ENCODE data around the gene ATP10A.
"Not testable (repeated sequence)": the region's sequence is repeated elsewhere in the genome, so short reads cannot be mapped to it uniquely, and the experiment has no call there.

ATP10A gene

DNA sequence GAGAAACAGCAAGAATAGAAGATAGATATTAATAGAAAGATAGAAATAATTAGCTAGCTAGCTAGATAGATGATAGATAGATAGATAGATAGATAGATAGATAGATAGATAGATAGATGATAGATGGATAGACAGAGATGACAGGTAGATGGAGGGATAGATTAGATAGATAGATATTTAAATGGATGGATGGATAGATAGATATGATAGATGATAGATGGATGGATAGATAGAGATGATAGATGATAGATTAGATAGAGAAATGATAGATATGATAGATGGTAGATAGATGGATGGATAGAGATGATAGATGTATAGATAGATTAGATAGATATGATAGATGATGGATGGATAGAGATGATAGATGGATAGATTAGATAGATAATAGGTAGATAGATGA is 8.3 kb upstream of the ATP10A start:
- Mint-ChIP-seq H3K9me3 (no peaks in the 10 kb centered on the region), H3K4me1 (peaks cover 4% of the 10 kb centered on the region), H3K27ac (no peak overlapping the region), H3K36me3 (ENCODE audit: low read depth) (no peaks in the 10 kb centered on the region), H3K4me3 (no peak overlapping the region), H3K27me3 (no peaks in the 10 kb centered on the region)
- DNase-seq = no peak
- ATAC-seq = no peak

DNA sequence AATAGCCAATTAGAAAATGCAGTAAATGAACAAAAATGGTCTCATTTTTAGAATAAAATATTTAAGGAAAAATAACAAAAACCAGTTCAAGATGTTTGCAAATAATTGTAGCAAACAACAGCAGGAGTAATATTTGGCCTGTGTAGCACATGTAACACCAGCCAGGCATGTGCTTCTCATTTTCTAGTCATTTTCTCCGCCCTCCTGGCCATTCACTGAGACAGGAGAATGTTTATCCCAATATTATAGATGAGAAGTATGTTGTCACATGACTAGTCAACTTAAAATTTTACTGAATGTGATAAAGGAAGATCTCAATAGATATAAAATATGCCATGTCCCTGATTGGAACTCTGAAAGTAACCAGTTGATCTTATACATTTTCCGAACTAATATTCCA is 7.8 kb upstream of the ATP10A start:
- H3K27ac Mint-ChIP-seq = no peak overlapping the region
- H3K27me3 Mint-ChIP-seq = no peaks in the 10 kb centered on the region
- H3K36me3 Mint-ChIP-seq (ENCODE audit: low read depth) = no peaks in the 10 kb centered on the region
- DNase-seq = no peak
- peaks cover 4% of the 10 kb centered on the region for H3K4me1 Mint-ChIP-seq
- no peak for ATAC-seq
- no peaks in the 10 kb centered on the region for H3K9me3 Mint-ChIP-seq
- no peak overlapping the region for H3K4me3 Mint-ChIP-seq

GRCh38 chr15:25869701-25870100 is 6.6 kb upstream of the ATP10A start:
- H3K36me3 Mint-ChIP-seq (ENCODE audit: low read depth) = no peaks in the 10 kb centered on the region
- H3K9me3 Mint-ChIP-seq = no peaks in the 10 kb centered on the region
- DNase-seq (no peak), ATAC-seq (no peak)
- H3K4me1 Mint-ChIP-seq = peaks cover 4% of the 10 kb centered on the region
- peaks cover 3% of the 10 kb centered on the region for H3K27me3 Mint-ChIP-seq
- H3K4me3 Mint-ChIP-seq = no peak overlapping the region
- H3K27ac Mint-ChIP-seq = no peak overlapping the region

DNA sequence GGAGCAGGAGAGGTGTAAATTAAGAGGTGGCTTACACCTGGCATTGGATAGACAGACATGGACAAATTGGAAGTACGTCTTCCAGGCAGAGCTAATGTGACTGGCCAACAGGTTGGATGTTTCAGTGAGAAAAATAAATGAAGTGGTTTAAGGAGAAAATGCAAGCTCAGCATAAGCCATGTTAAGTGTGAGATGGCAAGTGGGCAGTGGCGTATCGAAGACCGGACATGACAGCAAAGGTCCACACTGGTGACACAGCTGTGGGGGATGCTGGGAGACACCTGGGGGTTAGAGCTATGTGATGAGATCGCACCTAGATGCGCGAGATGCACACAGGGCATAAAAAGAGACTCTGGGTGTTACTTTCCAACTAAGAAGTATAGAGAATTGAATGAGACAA is 3.7 kb upstream of the ATP10A start:
- Mint-ChIP-seq H3K27ac (no peak overlapping the region), H3K9me3 (no peaks in the 10 kb centered on the region), H3K4me3 (no peak overlapping the region), H3K36me3 (ENCODE audit: low read depth) (no peaks in the 10 kb centered on the region), H3K27me3 (peaks cover 3% of the 10 kb centered on the region), H3K4me1 (peaks cover 14% of the 10 kb centered on the region)
- DNase-seq (no peak), ATAC-seq (no peak)

DNA sequence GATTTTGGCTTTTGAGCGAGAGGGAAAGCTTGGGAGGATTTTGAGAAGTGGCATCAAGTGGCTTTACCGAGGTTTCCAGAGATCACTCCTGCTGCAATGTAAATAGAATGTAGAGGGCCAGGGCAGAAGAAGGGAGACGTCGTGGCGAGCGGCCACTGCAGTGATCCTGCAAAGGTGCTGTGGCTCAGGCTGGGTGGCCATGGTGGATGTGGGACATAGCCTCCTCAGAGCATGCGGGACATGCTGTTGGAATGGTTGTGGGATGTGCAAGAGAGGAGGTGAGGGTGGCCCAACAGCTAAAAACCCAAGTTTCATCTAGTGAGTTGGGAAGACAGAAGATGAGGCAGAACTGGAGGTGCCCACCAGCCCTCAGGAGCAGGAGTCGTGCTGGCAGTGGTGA is 3.1 kb upstream of the ATP10A start:
- no peak overlapping the region for H3K4me3 Mint-ChIP-seq
- no peak overlapping the region for H3K27ac Mint-ChIP-seq
- peaks cover 3% of the 10 kb centered on the region for H3K27me3 Mint-ChIP-seq
- H3K9me3 Mint-ChIP-seq = no peaks in the 10 kb centered on the region
- no peak for ATAC-seq
- peaks cover 6% of the 10 kb centered on the region for H3K36me3 Mint-ChIP-seq (ENCODE audit: low read depth)
- H3K4me1 Mint-ChIP-seq = peaks cover 14% of the 10 kb centered on the region
- no peak for DNase-seq

GRCh38 chr15:25864966-25865365 is 1.8 kb upstream of the ATP10A start:
- DNase-seq = no peak
- peak overlapping the region; percentile 29 for H3K4me3 Mint-ChIP-seq
- no peak overlapping the region for H3K27ac Mint-ChIP-seq
- peaks cover 3% of the 10 kb centered on the region for H3K27me3 Mint-ChIP-seq
- H3K9me3 Mint-ChIP-seq = no peaks in the 10 kb centered on the region
- no peak for ATAC-seq
- H3K4me1 Mint-ChIP-seq = peaks cover 26% of the 10 kb centered on the region
- peaks cover 16% of the 10 kb centered on the region for H3K36me3 Mint-ChIP-seq (ENCODE audit: low read depth)

- H3K4me1 Mint-ChIP-seq = peaks cover 30% of the 10 kb centered on the region
- no peaks in the 10 kb centered on the region for H3K9me3 Mint-ChIP-seq
- H3K27ac Mint-ChIP-seq = peak overlapping the region; percentile 77
- no peak for ATAC-seq
- H3K27me3 Mint-ChIP-seq = peaks cover 3% of the 10 kb centered on the region
- H3K4me3 Mint-ChIP-seq = peak overlapping the region; percentile 76
- no peak for DNase-seq
- peaks cover 20% of the 10 kb centered on the region for H3K36me3 Mint-ChIP-seq (ENCODE audit: low read depth)
These were observed 947 bp upstream of the ATP10A start for GRCh38 chr15:25863968-25864580.

DNA sequence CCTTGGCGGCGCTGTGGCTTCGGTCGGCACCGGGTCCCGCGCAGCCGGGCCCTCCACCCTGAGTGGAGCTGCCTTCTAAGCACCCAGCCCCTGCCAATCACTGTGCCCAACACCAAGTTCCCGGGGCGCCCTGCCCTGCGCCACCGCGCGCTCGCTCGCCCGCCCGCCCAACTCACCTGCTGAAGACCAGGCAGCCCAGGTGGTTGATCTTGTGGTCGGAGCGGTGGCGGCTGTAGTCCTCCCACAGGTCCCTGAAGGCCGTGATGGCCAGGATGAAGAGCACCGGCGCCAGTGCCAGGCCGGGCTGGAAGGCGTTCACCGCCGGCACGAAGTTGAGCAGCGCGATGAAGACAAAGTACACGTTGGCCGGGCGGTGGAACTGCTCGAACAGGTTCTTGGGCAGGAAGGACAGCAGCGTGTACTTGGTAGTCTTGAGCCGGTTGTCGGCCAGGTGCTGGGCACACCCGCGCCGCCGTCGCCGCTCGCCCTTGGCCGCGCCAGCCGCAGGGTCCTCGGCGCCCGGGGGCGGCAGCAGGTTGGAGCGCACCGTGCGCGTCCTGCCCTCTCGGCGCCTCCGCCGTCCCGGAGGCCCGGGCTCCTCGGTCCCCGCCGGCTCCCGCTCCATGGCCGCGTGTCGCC is 536 bp downstream of the ATP10A start:
- H3K4me1 Mint-ChIP-seq = peaks cover 45% of the 10 kb centered on the region
- DNase-seq (peak; percentile 56), ATAC-seq (peak; percentile 45)
- peaks cover 29% of the 10 kb centered on the region for H3K36me3 Mint-ChIP-seq (ENCODE audit: low read depth)
- peak overlapping the region; percentile 89 for H3K4me3 Mint-ChIP-seq
- no peaks in the 10 kb centered on the region for H3K9me3 Mint-ChIP-seq
- H3K27ac Mint-ChIP-seq = peak overlapping the region; percentile 84
- peaks cover 3% of the 10 kb centered on the region for H3K27me3 Mint-ChIP-seq

GRCh38 chr15:25862071-25862471 is 1.1 kb downstream of the ATP10A start:
- H3K36me3 Mint-ChIP-seq (ENCODE audit: low read depth) = peaks cover 32% of the 10 kb centered on the region
- peak; percentile 15 for ATAC-seq
- DNase-seq = no peak
- H3K4me3 Mint-ChIP-seq = peak overlapping the region; percentile 89
- peaks cover 49% of the 10 kb centered on the region for H3K4me1 Mint-ChIP-seq
- no peaks in the 10 kb centered on the region for H3K9me3 Mint-ChIP-seq
- H3K27me3 Mint-ChIP-seq = peaks cover 3% of the 10 kb centered on the region
- peak overlapping the region; percentile 84 for H3K27ac Mint-ChIP-seq

- Mint-ChIP-seq H3K27ac (peak overlapping the region; percentile 84), H3K27me3 (peaks cover 3% of the 10 kb centered on the region), H3K36me3 (ENCODE audit: low read depth) (peaks cover 41% of the 10 kb centered on the region), H3K4me1 (peaks cover 58% of the 10 kb centered on the region), H3K4me3 (peak overlapping the region; percentile 89), H3K9me3 (peaks cover 4% of the 10 kb centered on the region)
- ATAC-seq (peak; percentile 35), DNase-seq (no peak)
These were observed 2.0 kb downstream of the ATP10A start for GRCh38 chr15:25860885-25861866.

DNA sequence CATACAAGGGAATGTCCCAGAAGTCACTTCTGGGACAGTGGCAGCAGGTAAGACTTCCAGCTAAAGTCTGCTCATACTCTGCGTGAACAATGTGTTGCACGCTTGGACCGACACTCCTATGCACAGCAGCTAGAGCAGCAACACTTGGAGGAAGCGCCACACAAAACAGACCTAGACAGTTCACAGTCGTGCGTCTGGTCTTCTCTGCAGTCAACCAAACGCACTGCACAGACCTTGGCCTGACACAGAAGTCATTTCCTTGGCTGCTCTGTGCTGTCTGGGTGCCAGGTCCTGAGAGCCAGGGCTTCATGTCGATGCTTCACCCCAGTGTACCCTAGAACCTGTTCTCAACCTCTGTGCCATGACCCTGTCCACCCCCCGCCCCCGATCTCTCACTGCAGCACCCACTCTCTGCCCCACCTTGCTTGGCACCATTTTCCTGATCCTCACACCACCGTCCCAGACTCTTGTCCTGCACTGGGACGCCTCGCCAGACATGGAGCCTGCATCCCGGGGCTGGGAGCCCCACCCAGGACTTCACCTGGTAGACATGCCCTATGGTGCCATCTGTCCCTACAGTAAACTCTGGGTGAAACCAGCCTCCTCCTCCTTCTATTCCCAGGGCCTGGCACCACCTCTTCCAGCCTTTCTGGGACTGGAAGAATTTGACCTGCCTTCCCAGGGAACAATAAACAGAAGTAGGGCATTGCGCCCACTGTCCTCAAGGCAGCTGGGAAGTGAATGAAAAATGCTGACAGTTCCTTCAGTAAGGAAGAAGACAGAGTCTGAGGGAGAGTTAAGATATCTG is 3.1 kb downstream of the ATP10A start:
- peak overlapping the region; percentile 89 for H3K4me3 Mint-ChIP-seq
- H3K36me3 Mint-ChIP-seq (ENCODE audit: low read depth) = peaks cover 52% of the 10 kb centered on the region
- peaks cover 2% of the 10 kb centered on the region for H3K27me3 Mint-ChIP-seq
- H3K4me1 Mint-ChIP-seq = peaks cover 69% of the 10 kb centered on the region
- H3K27ac Mint-ChIP-seq = peak overlapping the region; percentile 84
- H3K9me3 Mint-ChIP-seq = peaks cover 4% of the 10 kb centered on the region
- ATAC-seq = peak; percentile 23
- DNase-seq = no peak

- Mint-ChIP-seq H3K9me3 (peaks cover 4% of the 10 kb centered on the region), H3K4me1 (peaks cover 75% of the 10 kb centered on the region), H3K36me3 (ENCODE audit: low read depth) (peaks cover 59% of the 10 kb centered on the region), H3K27me3 (no peaks in the 10 kb centered on the region), H3K4me3 (peak overlapping the region; percentile 89), H3K27ac (peak overlapping the region; percentile 84)
- ATAC-seq (no peak), DNase-seq (no peak)
These were observed 4.0 kb downstream of the ATP10A start for GRCh38 chr15:25858952-25859760.

DNA sequence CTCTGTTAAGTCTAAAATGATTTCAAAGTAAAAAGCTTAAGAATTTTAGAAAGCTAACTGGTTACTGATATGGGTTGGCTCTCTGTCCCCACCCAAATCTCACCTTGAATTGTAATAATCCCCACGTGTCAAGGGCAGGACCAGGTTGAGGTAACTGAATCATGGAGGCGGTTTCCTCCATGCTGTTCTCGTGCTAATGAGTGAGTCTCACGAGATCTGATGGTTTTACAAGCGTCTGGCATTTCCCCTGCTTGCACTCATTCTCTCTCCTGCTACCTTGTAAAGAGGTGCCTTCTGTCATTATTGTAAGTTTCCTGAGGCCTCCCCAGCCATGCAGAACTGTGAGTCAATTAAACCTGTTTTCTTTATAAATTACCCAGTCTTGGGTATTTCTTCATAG is 7.1 kb downstream of the ATP10A start:
- peak overlapping the region; percentile 47 for H3K4me3 Mint-ChIP-seq
- peaks cover 96% of the 10 kb centered on the region for H3K4me1 Mint-ChIP-seq
- H3K36me3 Mint-ChIP-seq (ENCODE audit: low read depth) = peaks cover 56% of the 10 kb centered on the region
- ATAC-seq, DNase-seq, H3K9me3 Mint-ChIP-seq, H3K27me3 Mint-ChIP-seq: not testable (repeated sequence)
- H3K27ac Mint-ChIP-seq = peak overlapping the region; percentile 76
